Measurements from ENCODE around the gene C13orf46.

DNA sequence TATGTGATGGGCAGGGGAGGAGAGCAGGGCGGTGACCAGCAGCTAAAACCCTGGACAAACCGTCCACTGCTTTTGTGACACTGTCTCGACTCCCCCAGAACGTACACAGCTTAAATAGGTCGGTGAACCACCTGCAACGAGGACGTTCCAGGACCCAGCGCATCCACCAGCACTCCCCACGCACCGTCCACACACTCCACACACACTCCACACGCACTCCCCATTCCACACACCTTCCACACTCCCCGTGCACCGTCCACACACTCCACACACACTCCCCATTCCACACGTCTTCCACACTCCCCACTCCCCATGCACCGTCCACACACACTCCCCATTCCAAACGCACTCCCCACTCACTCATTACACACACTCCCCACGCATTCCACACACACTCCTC lies 38.3 kb upstream of the C13orf46 start:
- TF ChIP-seq, protein P1, sequence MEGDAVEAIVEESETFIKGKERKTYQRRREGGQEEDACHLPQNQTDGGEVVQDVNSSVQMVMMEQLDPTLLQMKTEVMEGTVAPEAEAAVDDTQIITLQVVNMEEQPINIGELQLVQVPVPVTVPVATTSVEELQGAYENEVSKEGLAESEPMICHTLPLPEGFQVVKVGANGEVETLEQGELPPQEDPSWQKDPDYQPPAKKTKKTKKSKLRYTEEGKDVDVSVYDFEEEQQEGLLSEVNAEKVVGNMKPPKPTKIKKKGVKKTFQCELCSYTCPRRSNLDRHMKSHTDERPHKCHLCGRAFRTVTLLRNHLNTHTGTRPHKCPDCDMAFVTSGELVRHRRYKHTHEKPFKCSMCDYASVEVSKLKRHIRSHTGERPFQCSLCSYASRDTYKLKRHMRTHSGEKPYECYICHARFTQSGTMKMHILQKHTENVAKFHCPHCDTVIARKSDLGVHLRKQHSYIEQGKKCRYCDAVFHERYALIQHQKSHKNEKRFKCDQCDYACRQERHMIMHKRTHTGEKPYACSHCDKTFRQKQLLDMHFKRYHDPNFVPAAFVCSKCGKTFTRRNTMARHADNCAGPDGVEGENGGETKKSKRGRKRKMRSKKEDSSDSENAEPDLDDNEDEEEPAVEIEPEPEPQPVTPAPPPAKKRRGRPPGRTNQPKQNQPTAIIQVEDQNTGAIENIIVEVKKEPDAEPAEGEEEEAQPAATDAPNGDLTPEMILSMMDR (IDR thresholded peaks at IDR 0.05): no peak
- TF ChIP-seq EZH2 (IDR thresholded peaks at IDR 0.05; ENCODE audit: borderline replicate concordance, insufficient read depth, low read depth, low read length, poor library complexity, severe bottlenecking): no peak

All from B cell (primary cell).